GM15510 (cell line): ENCODE measurements around the gene MYMX.

Experiments
- POLR2A ChIP-seq: IDR thresholded peaks from 3 replicates; pipeline ENCODE4 v1.6.1; 2011; ENCODE audit warnings: borderline replicate concordance; ENCODE audit not compliant: insufficient read length; ENCODE audit errors: extremely low read depth

Gene MYMX

GRCh38 chr6:44216677-44217331, at the start of gene MYMX:
MYMX (plus strand) TSS chr6:44216926; CDS start chr6:44217472, 546 bp downstream.
- no peak for TF ChIP-seq POLR2A

DNA sequence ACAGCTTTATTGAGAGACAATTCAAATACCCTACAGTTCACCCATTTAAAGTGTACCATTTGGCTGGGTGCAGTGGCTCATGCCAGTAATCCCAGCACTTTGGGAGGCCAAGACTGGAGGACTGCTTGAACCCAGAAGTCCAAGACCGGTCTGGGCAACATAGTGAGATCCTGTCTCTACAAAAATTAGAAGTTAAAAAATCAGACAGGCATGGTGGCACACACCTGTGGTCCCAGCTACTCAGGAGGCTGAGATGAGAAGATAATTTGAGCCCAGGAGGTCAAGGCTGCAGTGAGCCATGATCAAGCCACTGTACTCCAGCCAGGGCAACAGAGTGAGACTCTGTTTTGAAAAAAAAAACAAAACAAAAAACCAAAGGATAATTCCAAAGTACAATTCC, 49.2 kb upstream of the MYMX start:
- TF ChIP-seq POLR2A, result no peak

GRCh38 chr6:44169154-44169553, 47.6 kb upstream of the MYMX start:
- TF ChIP-seq POLR2A, result no peak

DNA sequence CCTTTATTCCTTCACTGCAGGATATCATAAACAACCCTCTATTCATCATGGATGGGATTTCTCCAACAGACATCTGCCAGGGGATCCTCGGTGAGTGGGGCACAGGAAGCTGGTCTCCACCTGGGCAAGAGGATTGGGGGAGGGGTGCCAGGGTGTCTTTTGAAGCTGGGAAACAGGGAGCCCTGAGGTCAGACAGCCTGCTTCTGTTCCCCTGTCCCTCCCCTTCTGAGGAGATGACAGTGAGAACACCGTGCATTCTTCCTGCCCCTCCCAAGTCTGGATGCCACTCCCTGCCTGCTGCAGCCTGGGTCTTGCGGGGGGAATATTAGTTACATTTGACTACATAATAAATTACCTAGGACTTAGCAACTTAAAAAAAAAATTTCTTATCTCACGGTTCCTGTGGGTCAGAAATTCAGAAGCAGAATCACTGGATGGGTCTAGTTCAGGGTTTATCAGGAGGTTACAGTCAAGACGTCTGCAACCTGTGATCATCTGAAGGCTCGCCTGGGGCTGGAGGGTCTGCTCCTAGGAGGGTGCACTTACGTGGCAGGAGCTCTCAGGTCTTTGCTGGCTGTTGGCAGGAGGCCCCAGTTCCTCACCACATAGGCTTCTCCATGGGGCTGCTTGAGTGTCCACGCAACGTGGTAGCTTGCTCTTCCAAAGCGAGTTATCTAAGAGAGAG, 46.7 kb upstream of the MYMX start:
- TF ChIP-seq POLR2A, result no peak

DNA sequence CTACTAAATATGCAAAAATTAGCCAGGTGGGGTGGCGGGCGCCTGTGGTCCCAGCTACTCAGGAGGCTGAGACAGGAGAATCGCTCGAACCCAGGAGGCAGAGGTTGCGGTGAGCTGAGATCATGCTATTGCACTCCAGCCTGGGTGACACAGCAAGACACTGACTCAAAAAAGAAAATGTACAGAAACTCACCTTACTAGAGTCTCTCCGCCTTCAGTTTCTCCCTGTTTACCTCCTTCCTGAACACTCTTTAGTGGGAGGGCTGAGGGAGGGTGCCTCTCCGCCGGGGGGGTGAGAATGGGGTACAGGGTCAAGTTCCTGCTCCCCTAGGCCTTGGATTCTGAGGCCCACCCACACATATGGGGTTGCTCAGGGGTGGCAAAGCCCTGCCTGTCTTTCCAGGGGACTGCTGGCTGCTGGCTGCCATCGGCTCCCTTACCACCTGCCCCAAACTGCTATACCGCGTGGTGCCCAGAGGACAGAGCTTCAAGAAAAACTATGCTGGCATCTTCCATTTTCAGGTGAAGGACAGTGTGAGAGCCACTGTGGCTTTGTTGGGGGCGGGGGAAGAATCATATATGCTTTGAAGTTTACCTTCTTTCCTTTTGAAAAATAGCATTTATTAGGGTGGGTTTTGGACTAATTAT, 44.7 kb upstream of the MYMX start:
- TF ChIP-seq POLR2A, result no peak

GRCh38 chr6:44172731-44173500, 43.8 kb upstream of the MYMX start:
- no peak for TF ChIP-seq POLR2A

GRCh38 chr6:44176130-44176761, 40.5 kb upstream of the MYMX start:
- no peak for TF ChIP-seq POLR2A

GRCh38 chr6:44176762-44177509, 39.8 kb upstream of the MYMX start:
- TF ChIP-seq POLR2A, result no peak

GRCh38 chr6:44177691-44178423, 38.9 kb upstream of the MYMX start:
- no peak for TF ChIP-seq POLR2A

GRCh38 chr6:44178424-44179071, 38.2 kb upstream of the MYMX start:
- TF ChIP-seq POLR2A, result no peak

- TF ChIP-seq POLR2A, result no peak
These were observed 37.6 kb upstream of the MYMX start for GRCh38 chr6:44179072-44179536.

GRCh38 chr6:44179648-44180047, 37.1 kb upstream of the MYMX start:
- TF ChIP-seq POLR2A, result no peak

DNA sequence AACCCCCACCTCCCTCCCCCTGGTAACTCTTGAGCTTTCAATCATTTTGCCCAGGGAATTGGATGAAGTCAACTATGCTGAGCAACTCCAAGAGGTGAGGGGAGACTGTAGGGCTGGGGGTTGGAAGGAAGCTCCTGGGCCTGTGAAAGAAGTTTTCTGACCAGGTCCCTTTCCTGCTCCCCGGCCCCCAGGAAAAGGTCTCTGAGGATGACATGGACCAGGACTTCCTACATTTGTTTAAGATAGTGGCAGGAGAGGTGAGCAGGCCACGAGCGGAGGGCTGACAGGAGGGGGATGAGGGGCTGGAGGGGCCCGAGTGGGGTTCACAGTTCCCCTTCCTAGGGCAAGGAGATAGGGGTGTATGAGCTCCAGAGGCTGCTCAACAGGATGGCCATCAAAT, 36.3 kb upstream of the MYMX start:
- no peak for TF ChIP-seq POLR2A

- TF ChIP-seq POLR2A, result no peak
These were observed 35.8 kb upstream of the MYMX start for GRCh38 chr6:44180886-44181285.
